Measurements from ENCODE around the gene TIMM13.
A peak's percentile ranks its signal among the peaks of the same experiment; 100 is the strongest.
"Not testable (repeated sequence)": the region's sequence is repeated elsewhere in the genome, so short reads cannot be mapped to it uniquely, and the experiment has no call there.

TIMM13 gene

GRCh38 chr19:2413159-2413558 lies 14.2 kb downstream of the TIMM13 start:
- no peak for DNase-seq

GRCh38 chr19:2412449-2412848 lies 14.9 kb downstream of the TIMM13 start:
- DNase-seq, result no peak

GRCh38 chr19:2411709-2412108 lies 15.7 kb downstream of the TIMM13 start:
- no peak for DNase-seq

GRCh38 chr19:2410023-2410422 lies 17.4 kb downstream of the TIMM13 start:
- no peak for DNase-seq

- no peak for DNase-seq
Observed at GRCh38 chr19:2409352-2409912, 18.0 kb downstream of the TIMM13 start.

GRCh38 chr19:2408247-2408646 lies 19.1 kb downstream of the TIMM13 start:
- no peak for DNase-seq

- DNase-seq, result no peak
Observed at GRCh38 chr19:2399582-2399981, 27.8 kb downstream of the TIMM13 start.

GRCh38 chr19:2398735-2399305 lies 28.6 kb downstream of the TIMM13 start:
- DNase-seq, result no peak

- DNase-seq, result not testable (repeated sequence)
Observed at GRCh38 chr19:2397173-2397572, 30.2 kb downstream of the TIMM13 start.

GRCh38 chr19:2395293-2395829 lies 32.0 kb downstream of the TIMM13 start:
- DNase-seq, result not testable (repeated sequence)

GRCh38 chr19:2394442-2395292 lies 32.7 kb downstream of the TIMM13 start:
- DNase-seq, result no peak

- no peak for DNase-seq
Observed at GRCh38 chr19:2394054-2394441, 33.3 kb downstream of the TIMM13 start.

GRCh38 chr19:2392899-2393298 lies 34.5 kb downstream of the TIMM13 start:
- DNase-seq, result not testable (repeated sequence)

GRCh38 chr19:2392366-2392765 lies 35.0 kb downstream of the TIMM13 start:
- no peak for DNase-seq

- peak; percentile 24 for DNase-seq
Observed at GRCh38 chr19:2391118-2391725, 36.2 kb downstream of the TIMM13 start.

GRCh38 chr19:2389594-2389993 lies 37.8 kb downstream of the TIMM13 start:
- no peak for DNase-seq

GRCh38 chr19:2387367-2388288 lies 39.8 kb downstream of the TIMM13 start:
- DNase-seq, result no peak

- no peak for DNase-seq
Observed at GRCh38 chr19:2385053-2385721, 42.2 kb downstream of the TIMM13 start.

- DNase-seq, result no peak
Observed at GRCh38 chr19:2382530-2383222, 44.7 kb downstream of the TIMM13 start.

- no peak for DNase-seq
Observed at GRCh38 chr19:2381148-2381820, 46.1 kb downstream of the TIMM13 start.

GRCh38 chr19:2380567-2380966 lies 46.8 kb downstream of the TIMM13 start:
- DNase-seq, result no peak

Measured in stimulated activated naive CD4-positive, alpha-beta T cell treated with Interleukin-2 at 50 U/mL for 16 hours (primary cell).